HCT116 (cell line): ENCODE measurements around the gene RRAS2. TPM values are rescaled to one million over a fixed set of nuclear protein-coding genes. Genes with fewer than 3 reads are reported as not detected.

Experiments used
- ATAC-seq: fragments of 200-7000 bp; cut with Tn5 transposase; 2 replicates; pipeline ENCODE4 v1.9.1; 2020; ENCODE audit warnings: mild to moderate bottlenecking, moderate library complexity
- BruUV-seq: library from RNA; stranded (reverse); fragments of 400-500 nt; replicated peaks from 2 replicates; lab custom pipeline; 2021; lab: Mats Ljungman, UMichigan
- CTCF ChIA-PET: fragments of 300-600 bp; sonication (Branson Sonifier 250); formaldehyde crosslinking; loops from one replicate; lab custom pipeline; 2021; ENCODE audit warnings: antibody characterized with exemption; lab: Charles Lee
- POLR2A ChIA-PET: fragments of 300-600, 350-600 bp; sonication (Branson Sonifier 250); formaldehyde crosslinking; loops from one replicate; lab custom pipeline; 2021; ENCODE audit warnings: antibody characterized with exemption; lab: Charles Lee
- RAD21 ChIA-PET, 2 experiments: fragments of 300-600 bp; sonication (Branson Sonifier 250); formaldehyde crosslinking; loops; one replicate each; lab custom pipeline; 2023; ENCODE audit warnings: low total read pairs in 2 of 2; ENCODE audit not compliant: uncharacterized antibody in 2 of 2, unreplicated experiment in 2 of 2, low non-redundant PET in 1 of 2; lab: Charles Lee
- DNase-seq: peaks from one replicate; pipeline ENCODE4 v3.0.0-alpha.2; 2010; ENCODE audit warnings: low read depth, low spot score
- H2AFZ ChIP-seq: fragments of 200-600 bp; shearing (Covaris generic), sonication (generic); 2 replicates; pipeline ENCODE4 v1.6.1; 2017; ENCODE audit warnings: low read depth, mixed run types, mixed read lengths, antibody characterized with exemption, low read length; ENCODE audit not compliant: poor library complexity, severe bottlenecking
- H3K27ac ChIP-seq: 2 replicates; pipeline ENCODE4 v1.5.1; 2012; ENCODE audit warnings: low read depth, low read length
- H3K27me3 ChIP-seq: fragments of 200-600 bp; sonication (generic); 2 replicates; pipeline ENCODE4 v1.6.1; 2016; ENCODE audit warnings: mixed run types, low read length, mixed read lengths; ENCODE audit not compliant: insufficient read depth
- H3K36me3 ChIP-seq, 2 experiments: fragments of 200-500 bp in 1 of 2; fragments of 200-600 bp in 1 of 2; sonication (Bioruptor generic) in 1 of 2; sonication (generic) in 1 of 2; 2 replicates each; pipeline versions ENCODE4 v1.5.1 to v1.6.1; 2014 to 2016; ENCODE audit warnings: low read length in 2 of 2, inconsistent platforms in 1 of 2, mixed read lengths in 1 of 2, mixed run types in 1 of 2; ENCODE audit not compliant: insufficient read depth in 2 of 2, control insufficient read depth in 1 of 2
- H3K4me1 ChIP-seq, 2 experiments: fragments of 200-600 bp in 1 of 2; sonication (generic) in 1 of 2; 2 replicates each; pipeline versions ENCODE4 v1.5.1 to v1.6.1; 2012 to 2017; ENCODE audit warnings: low read length in 2 of 2, inconsistent platforms in 1 of 2, mild to moderate bottlenecking in 1 of 2, mixed read lengths in 1 of 2, mixed run types in 1 of 2, moderate library complexity in 1 of 2; ENCODE audit not compliant: insufficient read depth in 2 of 2, control insufficient read depth in 1 of 2
- H3K4me2 ChIP-seq: fragments of 200-600 bp; sonication (generic); 2 replicates; pipeline ENCODE4 v1.6.1; 2017; ENCODE audit warnings: mixed run types, low read length, mixed read lengths
- H3K4me3 ChIP-seq, 2 experiments: fragments of 200-600 bp in 1 of 2; sonication (generic) in 1 of 2; replicated peaks in 1 of 2; 2 replicates each; pipeline ENCODE4 v1.5.1; 2011 to 2016; ENCODE audit warnings: low read length in 2 of 2, control low read depth in 1 of 2, low read depth in 1 of 2, mild to moderate bottlenecking in 1 of 2, mixed read lengths in 1 of 2, mixed run types in 1 of 2
- H3K79me2 ChIP-seq: fragments of 200-600 bp; sonication (generic); 2 replicates; pipeline ENCODE4 v1.6.1; 2017; ENCODE audit warnings: mild to moderate bottlenecking, mixed run types, low read length, moderate library complexity, mixed read lengths; ENCODE audit not compliant: insufficient read depth
- H3K9ac ChIP-seq: fragments of 200-600 bp; sonication (generic); 2 replicates; pipeline ENCODE4 v1.6.1; 2016; ENCODE audit warnings: low read length, mixed read lengths
- H3K9me2 ChIP-seq: fragments of 200-600 bp; sonication (generic), shearing (Covaris generic); 2 replicates; pipeline ENCODE4 v1.6.1; 2017; ENCODE audit warnings: mixed run types, mild to moderate bottlenecking, moderate library complexity; ENCODE audit not compliant: insufficient read depth
- H3K9me3 ChIP-seq, 2 experiments: fragments of 200-500 bp in 1 of 2; fragments of 200-600 bp in 1 of 2; sonication (Bioruptor generic) in 1 of 2; sonication (generic) in 1 of 2; 2 replicates each; pipeline ENCODE4 v1.6.1; 2014 to 2017; ENCODE audit warnings: low read length in 2 of 2, mixed read lengths in 2 of 2, inconsistent platforms in 1 of 2, low read depth in 1 of 2, mild to moderate bottlenecking in 1 of 2, mixed run types in 1 of 2, moderate library complexity in 1 of 2; ENCODE audit not compliant: control insufficient read depth in 1 of 2, insufficient read depth in 1 of 2
- H4K20me1 ChIP-seq: fragments of 200-600 bp; sonication (generic), shearing (Covaris generic); 2 replicates; pipeline ENCODE4 v1.6.1; 2017; ENCODE audit warnings: mixed run types, mild to moderate bottlenecking, moderate library complexity; ENCODE audit not compliant: insufficient read depth
- ATF3 ChIP-seq: IDR thresholded peaks from 2 replicates; pipeline ENCODE4 v1.6.1; 2012
- CBX3 ChIP-seq: IDR thresholded peaks from 2 replicates; pipeline ENCODE4 v1.6.1; 2012; ENCODE audit warnings: low read depth
- CEBPB ChIP-seq: IDR thresholded peaks from 2 replicates; pipeline ENCODE4 v1.6.1; 2012; ENCODE audit warnings: low read depth
- CTCF ChIP-seq, 3 experiments: fragments of 200-600 bp in 1 of 3; sonication (generic) in 1 of 3; IDR thresholded peaks in 2 of 3; conservative IDR thresholded peaks in 1 of 3; 2 replicates each; pipeline ENCODE4 v1.5.1; 2012 to 2017; ENCODE audit warnings: low read depth in 2 of 3, low read length in 2 of 3, antibody characterized with exemption in 1 of 3, borderline replicate concordance in 1 of 3, control low read depth in 1 of 3, mild to moderate bottlenecking in 1 of 3, mixed read lengths in 1 of 3, mixed run types in 1 of 3, moderate library complexity in 1 of 3; ENCODE audit not compliant: insufficient read depth in 1 of 3
- EGR1 ChIP-seq: IDR thresholded peaks from 2 replicates; pipeline ENCODE4 v1.6.1; 2012; ENCODE audit warnings: low read depth
- EZH2phosphoT487 ChIP-seq: fragments of 200-600 bp; IDR thresholded peaks from 2 replicates; pipeline ENCODE4 v1.6.1; 2018; ENCODE audit warnings: antibody characterized with exemption, borderline replicate concordance
- FOSL1 ChIP-seq: IDR thresholded peaks from 2 replicates; pipeline ENCODE4 v1.6.1; 2012; ENCODE audit warnings: low read depth
- JUND ChIP-seq: IDR thresholded peaks from 2 replicates; pipeline ENCODE4 v1.6.1; 2012
- MAX ChIP-seq: IDR thresholded peaks from 2 replicates; pipeline ENCODE4 v1.6.1; 2012
- POLR2A ChIP-seq: IDR thresholded peaks from 2 replicates; pipeline ENCODE4 v1.7.0; 2011; ENCODE audit warnings: borderline replicate concordance; ENCODE audit not compliant: insufficient read depth, insufficient read length; ENCODE audit errors: extremely low read depth
- POLR2AphosphoS5 ChIP-seq: IDR thresholded peaks from 2 replicates; pipeline ENCODE4 v1.6.1; 2011; ENCODE audit warnings: mild to moderate bottlenecking, low read depth, low read length, moderate library complexity
- RAD21 ChIP-seq: IDR thresholded peaks from 2 replicates; pipeline ENCODE4 v1.6.1; 2012; ENCODE audit warnings: low read depth, mild to moderate bottlenecking
- SIN3A ChIP-seq: IDR thresholded peaks from 2 replicates; pipeline ENCODE4 v1.6.1; 2012; ENCODE audit warnings: low read depth
- SP1 ChIP-seq: IDR thresholded peaks from 2 replicates; pipeline ENCODE4 v1.6.1; 2012; ENCODE audit warnings: low read depth
- SRF ChIP-seq: IDR thresholded peaks from 2 replicates; pipeline ENCODE4 v1.6.1; 2012; ENCODE audit warnings: low read depth
- YY1 ChIP-seq: IDR thresholded peaks from 2 replicates; pipeline ENCODE4 v1.6.1; 2011; ENCODE audit warnings: low read length, low read depth, moderate library complexity, mild to moderate bottlenecking; ENCODE audit not compliant: insufficient replicate concordance; ENCODE audit errors: extremely low read depth
- ZFX ChIP-seq: fragments of 450-650 bp; IDR thresholded peaks from 2 replicates; pipeline ENCODE4 v1.6.1; 2017
- intact Hi-C: fragments of 100-400 bp; cut with micrococcal nuclease; formaldehyde crosslinking; loops from 2 replicates; pipeline ENCODE4 v1.10.0; 2022
- total RNA-seq: library from RNA; stranded (reverse); gene quantifications from one replicate; pipeline ENCODE4 v1.2.1, GENCODE V29; 2021; ENCODE audit not compliant: unreplicated experiment

RRAS2 gene
- total RNA-seq, 1 experiment from 2014 or later = 54.5 TPM

GRCh38 chr11:14230407-14230806 is 128.6 kb downstream of the RRAS2 start:
- Histone ChIP-seq H3K27ac (no peak overlapping the region), H2AFZ (no peak overlapping the region), H3K4me3 (no peak overlapping the region), H3K27me3 (peaks cover 18% of the 10 kb centered on the region; the same call in 1 of the 2 replicates), H3K4me2 (no peak overlapping the region), H3K36me3 (no peaks in the 10 kb centered on the region), H3K9me3 (no peaks in the 10 kb centered on the region), H3K9ac (no peak overlapping the region), H3K9me2 (no peaks in the 10 kb centered on the region), H4K20me1 (no peaks in the 10 kb centered on the region), H3K79me2 (no peaks in the 10 kb centered on the region), H3K4me1 (no peaks in the 10 kb centered on the region)
- ChIA-PET POLR2A (no interaction called here), RAD21 (interaction anchor here in 1 of 2 experiments (0.7 kb wide), 1 partner anchor 554 kb away, joined by 12 read pairs; no protein-coding TSS in a partner anchor), CTCF (interaction anchor here (1.1 kb wide), 1 partner anchor 260 kb away, joined by 3 read pairs; no protein-coding TSS in a partner anchor)
- DNase-seq = no peak
- no peak for ATAC-seq
- TF ChIP-seq CTCF (IDR thresholded peaks at IDR 0.05 in 2 of 3, conservative IDR thresholded peaks at IDR 0.05 in 1 of 3; ENCODE audit: borderline replicate concordance in 1 of 3, insufficient read depth in 1 of 3, low read depth in 2 of 3, low read length in 2 of 3) = no peak
- TF ChIP-seq CBX3 = no peak
- no peak for TF ChIP-seq RAD21
- intact Hi-C loops = no loop called here
- BruUV-seq = no TSS peak

DNA sequence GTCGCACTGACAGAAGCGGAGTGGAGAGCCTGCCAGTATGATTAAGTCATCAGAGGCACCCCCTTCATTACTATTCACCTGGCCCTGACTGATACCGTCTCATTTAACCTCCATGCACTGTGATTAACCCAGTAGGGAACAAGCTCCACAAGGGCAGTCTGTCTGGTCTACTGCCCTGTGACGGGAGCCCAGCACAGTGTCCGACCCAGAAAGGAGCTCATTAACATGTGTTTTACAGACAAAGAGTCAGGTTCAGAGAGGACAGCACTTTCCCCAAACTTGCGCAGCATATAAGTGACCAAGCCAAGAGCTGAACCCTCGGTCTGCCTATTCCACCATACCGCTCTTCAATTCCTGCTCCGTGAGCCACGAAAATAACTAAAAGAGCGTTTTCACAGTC is 129.5 kb downstream of the RRAS2 start:
- ATAC-seq = no peak
- TF ChIP-seq MAX (no peak), CEBPB (no peak), EZH2phosphoT487 (no peak), EGR1 (no peak), SP1 (no peak), YY1 (no peak), ZFX (no peak), ATF3 (no peak), POLR2A (no peak), SIN3A (no peak), JUND (no peak), FOSL1 (no peak), SRF (no peak), POLR2AphosphoS5 (no peak), RAD21 (no peak)
- RAD21 ChIA-PET = no interaction called here

More for the DNA sequence above, 129.5 kb downstream of the RRAS2 start:
- no peak overlapping the region for H3K27ac ChIP-seq
- no peak for DNase-seq
- no peak overlapping the region for H2AFZ ChIP-seq
- no peak overlapping the region for H3K4me2 ChIP-seq
- H3K9me3 ChIP-seq = no peaks in the 10 kb centered on the region
- CTCF ChIA-PET = interaction anchor here (1.1 kb wide), 1 partner anchor 259 kb away, joined by 3 read pairs; no protein-coding TSS in a partner anchor
- no peaks in the 10 kb centered on the region for H3K4me1 ChIP-seq
- peaks cover 17% of the 10 kb centered on the region; the same call in 1 of the 2 replicates for H3K27me3 ChIP-seq
- BruUV-seq = no TSS peak
- H3K79me2 ChIP-seq = no peaks in the 10 kb centered on the region
- H3K9ac ChIP-seq = no peak overlapping the region
- H3K36me3 ChIP-seq = no peaks in the 10 kb centered on the region
- intact Hi-C loops = no loop called here
- H4K20me1 ChIP-seq = no peaks in the 10 kb centered on the region
- POLR2A ChIA-PET = no interaction called here
- no peaks in the 10 kb centered on the region for H3K9me2 ChIP-seq
- H3K4me3 ChIP-seq = no peak overlapping the region
